K562 (cell line): Measurements from ENCODE around the gene FANCI. TPM values are rescaled to one million over a fixed set of nuclear protein-coding genes. Genes with fewer than 3 reads are reported as not detected.

Source experiments
- ZBTB17 ChIP-seq: fragments of 450-650 bp; formaldehyde crosslinking; IDR thresholded peaks from 2 replicates; pipeline ENCODE4 v1.4.0; 2020; ENCODE audit warnings: mild to moderate bottlenecking
- polyA plus RNA-seq, 8 experiments: library from polyadenylated mRNA; depleted of rRNA in 4 of 8; stranded (reverse) in 5 of 8; unstranded in 3 of 8; fragments of >200 nt; fragmentation: Nextera tagmentation in 2 of 8; fragmentation: Illumina TruSeq in 1 of 8; extraction: Ambion mirVana in 2 of 8; extraction: Trizol in 1 of 8; gene quantifications; 2 replicates each; pipeline versions ENCODE4 v1.2.1 to v1.2.3, GENCODE V29; 2011 to 2014; ENCODE audit warnings: inconsistent platforms in 1 of 8, missing spikeins in 1 of 8
- total RNA-seq, 7 experiments: library from RNA; depleted of rRNA in 6 of 7; stranded (reverse); fragments of >200 nt in 6 of 7; fragmentation: Illumina TruSeq in 2 of 7; extraction: Trizol in 2 of 7; gene quantifications; 2 replicates each; pipeline versions ENCODE4 v1.2.1 to v1.2.3, GENCODE V29; 2011 to 2021; ENCODE audit warnings: low replicate concordance in 1 of 7
- TF ChIP-seq, protein P1 (sequence below), 2 experiments: fragments of 450-650 bp in 1 of 2; sonication (generic) in 1 of 2; formaldehyde crosslinking in 1 of 2; IDR thresholded peaks in 1 of 2; conservative IDR thresholded peaks in 1 of 2; 2 replicates each; pipeline versions ENCODE4 v1.6.1 to v1.8.1; 2016 to 2023; ENCODE audit warnings: mild to moderate bottlenecking in 2 of 2, moderate library complexity in 2 of 2, inconsistent platforms in 1 of 2, missing genetic modification reagents in 1 of 2
- TF ChIP-seq, protein P2 (sequence below): sonication (generic); formaldehyde crosslinking; IDR thresholded peaks from 2 replicates; pipeline ENCODE4 v1.8.0; 2022; ENCODE audit warnings: mild to moderate bottlenecking, missing genetic modification reagents
- TF ChIP-seq, protein P3 (sequence below): fragments of 450-650 bp; IDR thresholded peaks from 2 replicates; pipeline ENCODE4 v1.6.1; 2016; ENCODE audit warnings: borderline replicate concordance
- TF ChIP-seq, protein P4 (sequence below): fragments of 250-450 bp; sonication (Bioruptor Pico); IDR thresholded peaks from 2 replicates; pipeline ENCODE4 v1.4.0; 2020; ENCODE audit warnings: mild to moderate bottlenecking, moderate library complexity, borderline replicate concordance

Gene FANCI
- total and polyA plus RNA-seq, 9 of the 15 experiments (the other 6 are each of a cell fraction or from before 2014, with no cell fraction given) = 72.1 to 165 (median 131) TPM

DNA sequence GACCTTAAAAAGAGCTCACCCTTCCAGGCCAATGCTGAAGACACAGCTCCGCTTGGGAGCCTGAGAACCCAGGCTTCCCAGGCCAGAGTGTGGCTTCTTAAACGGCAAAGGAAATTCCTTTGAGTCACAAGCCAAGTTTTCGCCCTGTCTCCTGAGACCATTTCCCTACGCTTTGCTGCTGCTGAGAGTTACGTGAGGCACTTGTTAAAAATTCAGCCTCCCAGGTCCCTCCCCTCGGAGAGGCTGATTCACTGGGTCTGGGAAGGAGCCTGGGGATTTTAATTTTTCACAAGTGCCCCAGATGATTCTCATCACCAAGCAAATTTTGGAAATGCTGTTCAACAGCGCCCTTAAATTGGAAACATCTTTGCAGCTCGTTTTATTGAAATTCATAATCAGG is 47.9 kb upstream of the FANCI start (continued):
- TF ChIP-seq, protein P1, sequence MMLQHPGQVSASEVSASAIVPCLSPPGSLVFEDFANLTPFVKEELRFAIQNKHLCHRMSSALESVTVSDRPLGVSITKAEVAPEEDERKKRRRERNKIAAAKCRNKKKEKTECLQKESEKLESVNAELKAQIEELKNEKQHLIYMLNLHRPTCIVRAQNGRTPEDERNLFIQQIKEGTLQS (IDR thresholded peaks at IDR 0.05) = no peak
- TF ChIP-seq, protein P1 (CRISPR knock-in tag; conservative IDR thresholded peaks at IDR 0.05) = no peak
- TF ChIP-seq, protein P2, sequence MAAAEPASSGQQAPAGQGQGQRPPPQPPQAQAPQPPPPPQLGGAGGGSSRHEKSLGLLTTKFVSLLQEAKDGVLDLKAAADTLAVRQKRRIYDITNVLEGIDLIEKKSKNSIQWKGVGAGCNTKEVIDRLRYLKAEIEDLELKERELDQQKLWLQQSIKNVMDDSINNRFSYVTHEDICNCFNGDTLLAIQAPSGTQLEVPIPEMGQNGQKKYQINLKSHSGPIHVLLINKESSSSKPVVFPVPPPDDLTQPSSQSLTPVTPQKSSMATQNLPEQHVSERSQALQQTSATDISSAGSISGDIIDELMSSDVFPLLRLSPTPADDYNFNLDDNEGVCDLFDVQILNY = no peak
- no peak for TF ChIP-seq ZBTB17 (CRISPR knock-in tag)
- TF ChIP-seq, protein P3, sequence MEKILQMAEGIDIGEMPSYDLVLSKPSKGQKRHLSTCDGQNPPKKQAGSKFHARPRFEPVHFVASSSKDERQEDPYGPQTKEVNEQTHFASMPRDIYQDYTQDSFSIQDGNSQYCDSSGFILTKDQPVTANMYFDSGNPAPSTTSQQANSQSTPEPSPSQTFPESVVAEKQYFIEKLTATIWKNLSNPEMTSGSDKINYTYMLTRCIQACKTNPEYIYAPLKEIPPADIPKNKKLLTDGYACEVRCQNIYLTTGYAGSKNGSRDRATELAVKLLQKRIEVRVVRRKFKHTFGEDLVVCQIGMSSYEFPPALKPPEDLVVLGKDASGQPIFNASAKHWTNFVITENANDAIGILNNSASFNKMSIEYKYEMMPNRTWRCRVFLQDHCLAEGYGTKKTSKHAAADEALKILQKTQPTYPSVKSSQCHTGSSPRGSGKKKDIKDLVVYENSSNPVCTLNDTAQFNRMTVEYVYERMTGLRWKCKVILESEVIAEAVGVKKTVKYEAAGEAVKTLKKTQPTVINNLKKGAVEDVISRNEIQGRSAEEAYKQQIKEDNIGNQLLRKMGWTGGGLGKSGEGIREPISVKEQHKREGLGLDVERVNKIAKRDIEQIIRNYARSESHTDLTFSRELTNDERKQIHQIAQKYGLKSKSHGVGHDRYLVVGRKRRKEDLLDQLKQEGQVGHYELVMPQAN = no peak
- TF ChIP-seq, protein P4, sequence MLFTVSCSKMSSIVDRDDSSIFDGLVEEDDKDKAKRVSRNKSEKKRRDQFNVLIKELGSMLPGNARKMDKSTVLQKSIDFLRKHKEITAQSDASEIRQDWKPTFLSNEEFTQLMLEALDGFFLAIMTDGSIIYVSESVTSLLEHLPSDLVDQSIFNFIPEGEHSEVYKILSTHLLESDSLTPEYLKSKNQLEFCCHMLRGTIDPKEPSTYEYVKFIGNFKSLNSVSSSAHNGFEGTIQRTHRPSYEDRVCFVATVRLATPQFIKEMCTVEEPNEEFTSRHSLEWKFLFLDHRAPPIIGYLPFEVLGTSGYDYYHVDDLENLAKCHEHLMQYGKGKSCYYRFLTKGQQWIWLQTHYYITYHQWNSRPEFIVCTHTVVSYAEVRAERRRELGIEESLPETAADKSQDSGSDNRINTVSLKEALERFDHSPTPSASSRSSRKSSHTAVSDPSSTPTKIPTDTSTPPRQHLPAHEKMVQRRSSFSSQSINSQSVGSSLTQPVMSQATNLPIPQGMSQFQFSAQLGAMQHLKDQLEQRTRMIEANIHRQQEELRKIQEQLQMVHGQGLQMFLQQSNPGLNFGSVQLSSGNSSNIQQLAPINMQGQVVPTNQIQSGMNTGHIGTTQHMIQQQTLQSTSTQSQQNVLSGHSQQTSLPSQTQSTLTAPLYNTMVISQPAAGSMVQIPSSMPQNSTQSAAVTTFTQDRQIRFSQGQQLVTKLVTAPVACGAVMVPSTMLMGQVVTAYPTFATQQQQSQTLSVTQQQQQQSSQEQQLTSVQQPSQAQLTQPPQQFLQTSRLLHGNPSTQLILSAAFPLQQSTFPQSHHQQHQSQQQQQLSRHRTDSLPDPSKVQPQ = no peak
